ENCODE data around the gene ARX.

- no peak for TF ChIP-seq REST (IDR thresholded peaks at IDR 0.05; ENCODE audit: insufficient read depth in 1 of 2, low read depth in 2 of 2, low read length in 2 of 2)
- TF ChIP-seq SIN3A (IDR thresholded peaks at IDR 0.05; ENCODE audit: borderline replicate concordance, insufficient read depth, low read length) = no peak
- no peak for TF ChIP-seq POLR2AphosphoS5 (IDR thresholded peaks at IDR 0.05; ENCODE audit: low read depth, low read length)
- no peak for TF ChIP-seq TAF1 (IDR thresholded peaks at IDR 0.05; ENCODE audit: borderline replicate concordance, insufficient read depth, low read length)
- TF ChIP-seq FOXP2 (optimal IDR thresholded peaks at IDR 0.05; ENCODE audit: borderline replicate concordance, extremely low read depth, extremely low read length, insufficient read depth) = no peak
These were observed 23.3 kb upstream of the ARX start for GRCh38 chrX:25039036-25039435.
